ENCODE results near the gene ATP8A1. TPM values are rescaled to one million over a fixed set of nuclear protein-coding genes. Genes with fewer than 3 reads are reported as not detected.

The ATP8A1 gene
- total RNA-seq, 1 donor from 2014 or later = 4.3 TPM

- no peak for DNase-seq (ENCODE audit: low read depth)
- no peak overlapping the region for H3K4me3 ChIP-seq (ENCODE audit: low read depth, low read length)
- TF ChIP-seq, protein P1, sequence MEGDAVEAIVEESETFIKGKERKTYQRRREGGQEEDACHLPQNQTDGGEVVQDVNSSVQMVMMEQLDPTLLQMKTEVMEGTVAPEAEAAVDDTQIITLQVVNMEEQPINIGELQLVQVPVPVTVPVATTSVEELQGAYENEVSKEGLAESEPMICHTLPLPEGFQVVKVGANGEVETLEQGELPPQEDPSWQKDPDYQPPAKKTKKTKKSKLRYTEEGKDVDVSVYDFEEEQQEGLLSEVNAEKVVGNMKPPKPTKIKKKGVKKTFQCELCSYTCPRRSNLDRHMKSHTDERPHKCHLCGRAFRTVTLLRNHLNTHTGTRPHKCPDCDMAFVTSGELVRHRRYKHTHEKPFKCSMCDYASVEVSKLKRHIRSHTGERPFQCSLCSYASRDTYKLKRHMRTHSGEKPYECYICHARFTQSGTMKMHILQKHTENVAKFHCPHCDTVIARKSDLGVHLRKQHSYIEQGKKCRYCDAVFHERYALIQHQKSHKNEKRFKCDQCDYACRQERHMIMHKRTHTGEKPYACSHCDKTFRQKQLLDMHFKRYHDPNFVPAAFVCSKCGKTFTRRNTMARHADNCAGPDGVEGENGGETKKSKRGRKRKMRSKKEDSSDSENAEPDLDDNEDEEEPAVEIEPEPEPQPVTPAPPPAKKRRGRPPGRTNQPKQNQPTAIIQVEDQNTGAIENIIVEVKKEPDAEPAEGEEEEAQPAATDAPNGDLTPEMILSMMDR (conservative IDR thresholded peaks at IDR 0.05; ENCODE audit: low read depth, low read length) = no peak
Observed at GRCh38 chr4:42515156-42515884, 141.6 kb downstream of the ATP8A1 start.

GRCh38 chr4:42513748-42514492, 143.0 kb downstream of the ATP8A1 start:
- DNase-seq (ENCODE audit: low read depth) = no peak
- H3K4me3 ChIP-seq (ENCODE audit: low read depth, low read length) = no peak overlapping the region
- TF ChIP-seq, protein P1 (conservative IDR thresholded peaks at IDR 0.05; ENCODE audit: low read depth, low read length) = no peak

DNA sequence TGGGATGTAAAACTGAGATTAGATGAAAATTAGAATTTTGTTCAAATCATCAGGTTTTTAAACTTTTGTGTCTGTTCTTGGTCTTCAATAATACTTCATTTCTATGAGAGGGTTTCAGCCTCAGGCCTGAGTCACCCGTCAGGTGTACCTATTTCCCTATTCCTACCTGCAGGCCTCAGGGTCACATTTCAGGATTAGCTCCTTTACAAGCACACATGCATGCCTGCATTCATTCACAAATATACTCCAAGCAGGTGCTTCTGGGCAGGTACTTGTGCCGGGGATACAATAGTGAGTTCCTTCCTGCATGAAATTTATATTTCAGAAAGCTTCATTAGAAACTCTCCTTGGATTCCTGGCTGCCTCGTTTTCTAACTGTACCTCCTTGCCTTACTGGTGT, 144.7 kb downstream of the ATP8A1 start:
- H3K4me3 ChIP-seq (ENCODE audit: low read depth, low read length) = no peak overlapping the region
- TF ChIP-seq, protein P1 (conservative IDR thresholded peaks at IDR 0.05; ENCODE audit: low read depth, low read length) = no peak
- DNase-seq (ENCODE audit: low read depth) = no peak

DNA sequence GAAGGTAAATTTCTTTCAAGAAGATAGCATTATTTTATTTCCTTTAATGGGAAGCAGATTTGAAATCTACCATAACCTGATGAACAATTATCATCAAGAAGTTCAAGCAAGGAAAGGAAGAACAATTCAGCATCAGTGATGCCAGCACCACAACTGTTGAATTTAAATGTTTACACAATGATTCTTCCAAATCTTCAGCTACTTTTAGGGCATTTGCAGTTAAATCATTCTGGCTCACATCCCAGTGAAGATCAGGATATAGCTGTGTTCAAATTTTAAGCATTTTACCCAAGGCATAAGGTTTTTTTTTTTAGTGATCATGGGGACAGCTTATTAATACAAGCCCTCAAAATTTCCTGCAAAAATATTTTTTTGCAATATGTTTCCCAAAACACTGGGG, 146.7 kb downstream of the ATP8A1 start:
- DNase-seq (ENCODE audit: low read depth) = no peak
- no peak overlapping the region for H3K4me3 ChIP-seq (ENCODE audit: low read depth, low read length)
- TF ChIP-seq, protein P1 (conservative IDR thresholded peaks at IDR 0.05; ENCODE audit: low read depth, low read length) = no peak

- peak overlapping the region; percentile 7 for H3K4me3 ChIP-seq (ENCODE audit: low read depth, low read length)
- TF ChIP-seq, protein P1 (conservative IDR thresholded peaks at IDR 0.05; ENCODE audit: low read depth, low read length) = no peak
- peak; percentile 53 for DNase-seq (ENCODE audit: low read depth)
Observed at GRCh38 chr4:42501624-42502401, 155.1 kb downstream of the ATP8A1 start.

DNA sequence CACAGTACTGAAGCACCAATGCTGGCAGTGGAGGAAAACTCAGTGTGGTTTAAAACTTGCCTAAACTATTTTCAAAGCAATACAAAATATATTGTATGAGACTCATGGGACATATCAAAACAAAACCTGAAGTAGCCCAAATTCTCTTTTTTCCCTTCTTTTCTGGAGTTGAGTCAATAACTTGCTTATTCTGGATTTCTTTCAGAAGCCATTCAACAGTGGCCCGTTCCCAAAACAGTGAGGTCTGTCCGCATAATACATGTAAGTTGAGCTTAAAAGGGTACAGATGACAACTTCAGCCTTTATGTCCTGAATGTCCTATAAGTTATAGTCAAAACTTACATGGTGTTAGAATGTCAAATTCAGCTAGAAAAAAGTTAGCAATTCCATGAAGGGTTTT, 158.9 kb downstream of the ATP8A1 start:
- no peak overlapping the region for H3K4me3 ChIP-seq (ENCODE audit: low read depth, low read length)
- no peak for DNase-seq (ENCODE audit: low read depth)
- TF ChIP-seq, protein P1 (conservative IDR thresholded peaks at IDR 0.05; ENCODE audit: low read depth, low read length) = no peak
